Kidney capillary endothelial cell (primary cell): ENCODE data around the gene RAD54L.
"Not testable (repeated sequence)": the region's sequence is repeated elsewhere in the genome, so short reads cannot be mapped to it uniquely, and the experiment has no call there.

Source experiments
- DNase-seq: peaks from one replicate; pipeline ENCODE4 v3.0.0-alpha.2; 2018; ENCODE audit warnings: low spot score

Gene RAD54L

GRCh38 chr1:46285730-46286477 is 38.3 kb downstream of the RAD54L start:
- no peak for DNase-seq

- DNase-seq = peak; percentile 65
Observed at GRCh38 chr1:46288485-46289133, 41.0 kb downstream of the RAD54L start.

- DNase-seq = no peak
Observed at GRCh38 chr1:46289134-46289494, 41.6 kb downstream of the RAD54L start.

- DNase-seq = no peak
Observed at GRCh38 chr1:46289976-46290375, 42.4 kb downstream of the RAD54L start.

- DNase-seq = no peak
Observed at GRCh38 chr1:46295306-46295705, 47.7 kb downstream of the RAD54L start.

GRCh38 chr1:46298387-46298786 is 50.8 kb downstream of the RAD54L start:
- DNase-seq = no peak

- DNase-seq = peak; percentile 22
Observed at GRCh38 chr1:46300673-46301405, 53.3 kb downstream of the RAD54L start.

GRCh38 chr1:46301406-46301807 is 53.8 kb downstream of the RAD54L start:
- peak; percentile 17 for DNase-seq

GRCh38 chr1:46301808-46302640 is 54.5 kb downstream of the RAD54L start:
- peak; percentile 16 for DNase-seq

GRCh38 chr1:46302641-46303037 is 55.1 kb downstream of the RAD54L start:
- no peak for DNase-seq

- DNase-seq = peak; percentile 99
Observed at GRCh38 chr1:46303038-46303871, 55.7 kb downstream of the RAD54L start, which contains the start of the genes LRRC41 and UQCRH. Gene LRRC41 (minus strand): TSS chr1:46303616. CDS start chr1:46303322, 294 bp downstream. Gene UQCRH (plus strand): TSS chr1:46303698. CDS start chr1:46303767, 69 bp downstream.

DNA sequence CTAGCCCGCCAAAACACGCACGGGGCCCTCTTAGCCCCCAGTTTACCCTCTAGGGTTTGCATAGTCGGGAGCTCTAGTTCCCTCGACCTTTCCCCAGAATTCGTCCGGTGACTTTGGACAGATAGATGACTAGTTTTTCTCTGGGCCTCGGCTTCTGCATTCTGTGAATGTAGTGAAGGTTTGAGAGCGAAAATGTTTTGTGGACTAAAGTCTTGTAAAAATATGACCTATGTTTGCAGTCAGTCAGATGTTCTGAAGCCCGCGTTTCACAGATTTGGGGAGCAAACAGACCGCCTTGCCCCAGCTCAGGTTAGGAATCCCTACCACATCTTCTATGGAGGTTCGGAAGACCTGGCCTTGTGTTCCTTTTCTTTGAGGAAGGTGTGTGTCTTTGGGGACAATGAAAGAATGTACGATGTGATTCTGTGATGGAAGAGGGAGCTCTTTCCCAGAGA is 56.3 kb downstream of the RAD54L start:
- DNase-seq = peak; percentile 19

DNA sequence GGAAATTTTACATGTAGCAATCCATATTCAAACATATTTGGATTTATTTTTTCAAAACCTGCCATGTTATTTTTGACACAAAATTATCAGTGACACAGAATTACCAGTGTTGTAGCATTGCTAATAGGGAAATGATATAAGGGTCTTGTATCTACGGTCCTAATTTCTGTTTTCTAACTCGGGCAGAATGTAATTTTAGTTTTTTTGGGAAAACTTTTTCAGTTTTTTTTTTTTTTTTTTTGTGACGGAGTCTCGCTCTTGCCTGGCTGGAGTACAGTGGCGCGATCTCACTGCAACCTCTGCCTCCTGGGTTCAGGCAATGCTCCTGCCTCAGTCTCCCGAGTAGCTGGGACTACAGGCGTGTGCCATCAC is 58.6 kb downstream of the RAD54L start:
- no peak for DNase-seq

DNA sequence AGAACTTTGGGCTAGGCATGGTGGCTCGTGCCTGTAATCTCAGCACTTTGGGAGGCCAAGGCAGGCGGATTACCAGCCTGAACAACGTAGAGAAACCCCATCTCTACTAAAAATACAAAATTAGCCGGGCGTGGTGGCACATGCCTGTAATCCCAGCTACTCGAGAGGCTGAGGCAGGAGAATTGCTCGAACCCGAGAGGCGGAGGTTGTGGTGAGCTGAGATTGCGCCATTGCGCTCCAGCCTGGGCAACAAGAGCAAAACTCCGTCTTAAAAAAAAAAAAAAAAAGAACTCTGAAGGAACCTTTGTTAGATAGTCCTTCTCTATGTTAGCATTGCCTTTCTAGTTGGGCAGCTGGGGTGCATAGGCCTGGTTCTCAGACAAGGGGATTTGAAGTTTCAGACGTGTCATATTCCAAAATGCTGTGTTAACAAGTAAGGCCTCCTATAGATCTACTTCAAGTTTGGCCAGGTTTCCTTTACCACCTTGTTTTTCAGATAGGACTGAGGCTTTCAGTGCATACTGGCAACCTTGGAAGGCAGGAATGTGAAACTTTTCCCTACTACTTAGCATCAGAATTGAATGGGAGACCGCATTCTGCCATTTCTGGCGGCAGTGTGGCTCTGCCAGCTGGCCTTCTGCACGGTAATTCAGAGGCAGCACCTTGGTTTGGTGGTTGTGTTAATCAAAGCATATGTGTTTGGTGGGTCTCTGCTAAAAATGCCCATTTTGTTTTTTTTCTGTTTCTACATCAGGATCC is 62.0 kb downstream of the RAD54L start:
- DNase-seq = no peak

DNA sequence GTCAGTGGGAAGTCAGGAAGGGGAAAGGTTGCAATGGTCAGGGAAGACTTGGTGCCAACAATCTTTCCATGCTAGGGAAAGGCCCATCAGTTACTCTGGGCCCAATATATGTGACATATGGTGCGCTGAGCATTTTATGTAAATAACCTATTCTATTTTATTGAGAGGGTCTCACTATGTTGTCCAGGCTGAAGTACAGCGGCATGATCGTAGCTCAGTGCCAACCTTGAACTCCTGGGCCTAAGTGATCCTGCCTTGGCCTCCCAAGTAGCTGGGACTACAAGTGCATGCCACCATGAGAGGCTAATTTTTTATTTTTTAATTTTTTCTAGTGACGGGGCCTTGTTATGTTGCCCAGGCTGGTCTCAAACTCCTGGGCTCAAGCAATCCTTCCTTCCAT is 62.8 kb downstream of the RAD54L start:
- no peak for DNase-seq

GRCh38 chr1:46315669-46316403 is 68.3 kb downstream of the RAD54L start:
- no peak for DNase-seq

- DNase-seq = no peak
Observed at GRCh38 chr1:46317323-46317722, 69.8 kb downstream of the RAD54L start.

GRCh38 chr1:46319301-46319700 is 71.7 kb downstream of the RAD54L start:
- not testable (repeated sequence) for DNase-seq
